Measurements from ENCODE around the gene MVB12B. TPM values are rescaled to one million over a fixed set of nuclear protein-coding genes. Genes with fewer than 3 reads are reported as not detected.

MVB12B gene
- total RNA-seq, 1 donor from 2014 or later, result 20.2 TPM

DNA sequence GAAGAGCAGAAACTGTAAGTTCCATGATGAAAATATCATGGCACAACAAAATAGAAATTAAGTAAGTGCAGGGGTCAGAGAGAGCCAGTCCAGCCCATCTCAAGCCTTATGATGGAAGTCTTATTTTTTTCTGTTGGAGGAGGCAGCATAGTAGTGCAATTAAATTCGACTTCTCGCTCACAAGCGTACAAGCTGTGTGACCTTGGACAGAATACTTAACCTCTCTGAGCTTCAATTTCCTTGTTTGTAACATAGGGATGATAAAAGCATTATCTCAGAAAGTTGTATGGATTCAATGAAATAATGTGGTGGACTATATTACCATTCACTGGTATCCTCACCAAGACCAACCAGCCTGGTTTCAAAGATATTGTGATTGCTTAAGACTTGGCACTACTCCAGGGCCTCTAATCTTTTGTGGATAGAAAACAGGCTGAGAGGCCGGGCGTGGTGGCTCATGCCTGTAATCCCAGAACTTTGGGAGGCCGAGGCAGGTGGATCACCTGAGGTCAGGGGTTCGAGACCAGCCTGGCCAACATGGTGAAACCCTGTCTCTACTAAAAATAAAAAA is 26.8 kb upstream of the MVB12B start:
- no peak overlapping the region for H3K27ac Mint-ChIP-seq (ENCODE audit: unreplicated experiment)
- no peaks in the 10 kb centered on the region for H3K4me1 Mint-ChIP-seq (ENCODE audit: unreplicated experiment)
- no peaks in the 10 kb centered on the region for H3K36me3 Mint-ChIP-seq (ENCODE audit: unreplicated experiment)
- DNase-seq (ENCODE audit: extremely low spot score, unreplicated experiment), result peak; percentile 15
- no peaks in the 10 kb centered on the region for H3K9me3 Mint-ChIP-seq (ENCODE audit: unreplicated experiment)
- peaks cover 4% of the 10 kb centered on the region for H3K27me3 Mint-ChIP-seq (ENCODE audit: unreplicated experiment)
- TF ChIP-seq, protein P1, sequence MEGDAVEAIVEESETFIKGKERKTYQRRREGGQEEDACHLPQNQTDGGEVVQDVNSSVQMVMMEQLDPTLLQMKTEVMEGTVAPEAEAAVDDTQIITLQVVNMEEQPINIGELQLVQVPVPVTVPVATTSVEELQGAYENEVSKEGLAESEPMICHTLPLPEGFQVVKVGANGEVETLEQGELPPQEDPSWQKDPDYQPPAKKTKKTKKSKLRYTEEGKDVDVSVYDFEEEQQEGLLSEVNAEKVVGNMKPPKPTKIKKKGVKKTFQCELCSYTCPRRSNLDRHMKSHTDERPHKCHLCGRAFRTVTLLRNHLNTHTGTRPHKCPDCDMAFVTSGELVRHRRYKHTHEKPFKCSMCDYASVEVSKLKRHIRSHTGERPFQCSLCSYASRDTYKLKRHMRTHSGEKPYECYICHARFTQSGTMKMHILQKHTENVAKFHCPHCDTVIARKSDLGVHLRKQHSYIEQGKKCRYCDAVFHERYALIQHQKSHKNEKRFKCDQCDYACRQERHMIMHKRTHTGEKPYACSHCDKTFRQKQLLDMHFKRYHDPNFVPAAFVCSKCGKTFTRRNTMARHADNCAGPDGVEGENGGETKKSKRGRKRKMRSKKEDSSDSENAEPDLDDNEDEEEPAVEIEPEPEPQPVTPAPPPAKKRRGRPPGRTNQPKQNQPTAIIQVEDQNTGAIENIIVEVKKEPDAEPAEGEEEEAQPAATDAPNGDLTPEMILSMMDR (IDR thresholded peaks at IDR 0.05), result no peak
- no peak overlapping the region for H3K4me3 Mint-ChIP-seq (ENCODE audit: unreplicated experiment)

DNA sequence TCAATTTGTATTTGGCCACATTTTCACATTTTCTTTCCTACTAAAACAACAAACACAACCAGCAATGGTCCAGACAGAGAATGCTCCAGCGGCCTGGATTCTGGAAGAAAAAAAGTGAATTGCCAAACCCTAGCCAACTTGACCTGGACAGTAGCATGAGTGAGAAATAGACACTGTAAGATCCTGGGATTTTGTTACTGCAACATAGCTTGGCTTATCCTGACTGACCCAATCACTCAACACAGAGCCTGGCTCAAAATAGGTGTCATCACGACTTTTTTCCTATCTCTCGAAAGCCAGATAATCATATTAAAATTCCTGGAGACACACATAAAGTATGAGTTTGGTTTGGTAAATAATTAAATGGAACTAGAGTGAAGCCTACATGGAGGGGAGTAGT is 25.4 kb upstream of the MVB12B start:
- H3K36me3 Mint-ChIP-seq (ENCODE audit: unreplicated experiment), result no peaks in the 10 kb centered on the region
- H3K27me3 Mint-ChIP-seq (ENCODE audit: unreplicated experiment), result peaks cover 4% of the 10 kb centered on the region
- DNase-seq (ENCODE audit: extremely low spot score, unreplicated experiment), result peak; percentile 19
- no peaks in the 10 kb centered on the region for H3K4me1 Mint-ChIP-seq (ENCODE audit: unreplicated experiment)
- no peaks in the 10 kb centered on the region for H3K9me3 Mint-ChIP-seq (ENCODE audit: unreplicated experiment)
- no peak overlapping the region for H3K27ac Mint-ChIP-seq (ENCODE audit: unreplicated experiment)
- H3K4me3 Mint-ChIP-seq (ENCODE audit: unreplicated experiment), result no peak overlapping the region
- TF ChIP-seq, protein P1 (IDR thresholded peaks at IDR 0.05), result no peak

DNA sequence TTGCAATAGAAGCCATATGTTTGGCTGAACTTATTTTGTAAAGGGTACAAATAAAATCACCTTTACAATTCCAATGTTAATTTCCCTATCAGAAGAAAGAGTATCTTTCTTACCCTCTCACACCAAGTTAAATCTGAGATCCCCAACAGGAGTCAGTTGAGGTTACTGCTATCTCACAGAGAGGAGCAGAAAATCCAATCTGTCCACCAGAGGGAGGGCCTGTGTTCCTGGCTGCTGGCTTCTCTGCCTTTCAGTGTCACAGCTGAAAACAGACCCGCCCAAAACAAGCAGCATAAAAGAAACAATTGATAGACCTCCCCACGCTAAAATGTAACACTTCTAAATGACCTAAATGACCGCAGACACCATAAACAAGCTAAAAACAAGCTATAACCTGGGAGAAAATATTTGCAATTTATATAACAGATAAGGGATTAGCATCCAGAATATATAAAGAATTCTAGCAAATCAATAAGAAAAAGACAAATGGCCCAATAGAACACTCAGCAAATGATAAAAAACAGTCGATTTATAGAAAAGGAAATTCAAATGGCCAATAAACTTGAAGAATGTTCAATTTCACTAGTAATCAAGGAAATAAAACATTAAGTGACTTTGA is 24.5 kb upstream of the MVB12B start:
- Mint-ChIP-seq H3K27ac (ENCODE audit: unreplicated experiment) (no peak overlapping the region), H3K4me1 (ENCODE audit: unreplicated experiment) (no peaks in the 10 kb centered on the region), H3K4me3 (ENCODE audit: unreplicated experiment) (no peak overlapping the region), H3K9me3 (ENCODE audit: unreplicated experiment) (no peaks in the 10 kb centered on the region), H3K36me3 (ENCODE audit: unreplicated experiment) (no peaks in the 10 kb centered on the region), H3K27me3 (ENCODE audit: unreplicated experiment) (no peaks in the 10 kb centered on the region)
- DNase-seq (ENCODE audit: extremely low spot score, unreplicated experiment), result peak; percentile 80
- TF ChIP-seq, protein P1 (IDR thresholded peaks at IDR 0.05), result peak; percentile 84

DNA sequence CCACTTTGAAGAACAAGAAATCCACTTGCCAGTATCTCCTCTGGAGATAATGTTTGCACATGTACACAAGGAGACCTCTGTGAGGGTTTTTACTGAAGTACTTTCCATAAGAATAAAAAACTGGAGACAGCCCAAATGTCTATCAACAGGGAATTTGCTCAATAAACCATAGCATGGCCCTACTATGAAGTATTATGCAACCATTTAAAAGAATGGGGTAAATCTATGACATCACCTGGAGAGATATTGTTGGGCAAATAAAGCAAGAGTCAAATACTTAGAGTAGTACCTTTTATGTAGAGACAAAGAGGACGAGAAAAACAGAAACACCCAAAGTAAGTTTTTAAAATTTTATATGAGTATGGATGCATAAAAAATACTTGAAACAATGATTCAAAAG is 23.9 kb upstream of the MVB12B start:
- no peaks in the 10 kb centered on the region for H3K9me3 Mint-ChIP-seq (ENCODE audit: unreplicated experiment)
- no peaks in the 10 kb centered on the region for H3K4me1 Mint-ChIP-seq (ENCODE audit: unreplicated experiment)
- no peak overlapping the region for H3K27ac Mint-ChIP-seq (ENCODE audit: unreplicated experiment)
- TF ChIP-seq, protein P1 (IDR thresholded peaks at IDR 0.05), result no peak
- DNase-seq (ENCODE audit: extremely low spot score, unreplicated experiment), result no peak
- H3K27me3 Mint-ChIP-seq (ENCODE audit: unreplicated experiment), result peaks cover 2% of the 10 kb centered on the region
- H3K4me3 Mint-ChIP-seq (ENCODE audit: unreplicated experiment), result no peak overlapping the region
- no peaks in the 10 kb centered on the region for H3K36me3 Mint-ChIP-seq (ENCODE audit: unreplicated experiment)

DNA sequence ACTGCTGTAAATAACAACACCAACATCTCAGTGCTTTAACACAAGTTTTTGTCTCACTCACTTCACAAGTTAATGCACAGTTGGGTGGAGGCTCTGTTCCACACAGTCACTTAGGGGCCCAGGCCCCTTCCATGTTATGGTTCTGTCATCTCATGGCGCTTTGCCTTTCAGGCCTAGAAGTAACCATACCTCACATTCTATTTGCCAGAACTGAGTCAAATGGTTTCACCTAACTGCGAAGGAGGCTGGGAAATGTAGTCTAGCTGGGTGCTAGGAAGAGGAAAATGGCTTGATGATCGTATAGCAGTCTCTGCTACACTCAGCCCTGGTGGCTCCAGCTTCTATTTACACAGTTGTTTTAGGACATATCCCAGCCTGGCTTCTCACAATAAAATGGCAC is 23.1 kb upstream of the MVB12B start:
- Mint-ChIP-seq H3K4me3 (ENCODE audit: unreplicated experiment) (no peak overlapping the region), H3K36me3 (ENCODE audit: unreplicated experiment) (no peaks in the 10 kb centered on the region), H3K27me3 (ENCODE audit: unreplicated experiment) (peaks cover 2% of the 10 kb centered on the region), H3K4me1 (ENCODE audit: unreplicated experiment) (no peaks in the 10 kb centered on the region), H3K9me3 (ENCODE audit: unreplicated experiment) (no peaks in the 10 kb centered on the region), H3K27ac (ENCODE audit: unreplicated experiment) (no peak overlapping the region)
- DNase-seq (ENCODE audit: extremely low spot score, unreplicated experiment), result peak; percentile 25
- TF ChIP-seq, protein P1 (IDR thresholded peaks at IDR 0.05), result no peak

Data from osteocyte (in vitro differentiated cells).